Loucy (cell line): ENCODE data around the gene GPC2.

Experiments used
- H2AFZ ChIP-seq: fragments of 200-600 bp; sonication (generic); 2 replicates; pipeline ENCODE4 v1.6.0; 2016; ENCODE audit warnings: antibody characterized with exemption, mild to moderate bottlenecking, low read length, moderate library complexity
- H3F3A ChIP-seq: fragments of 200-600 bp; 2 replicates; pipeline ENCODE4 v1.6.0; 2016; ENCODE audit warnings: antibody characterized with exemption, low read depth, mild to moderate bottlenecking
- H3K27me3 ChIP-seq: fragments of 200-600 bp; sonication (generic); 2 replicates; pipeline ENCODE4 v1.6.1; 2014; ENCODE audit warnings: low read length, mild to moderate bottlenecking; ENCODE audit not compliant: insufficient read depth, poor library complexity, severe bottlenecking
- H3K36me3 ChIP-seq: fragments of 200-600 bp; sonication (generic); 2 replicates; pipeline ENCODE4 v1.6.1; 2016; ENCODE audit warnings: low read length; ENCODE audit not compliant: insufficient read depth
- H3K4me1 ChIP-seq: fragments of 200-600 bp; sonication (generic); 2 replicates; pipeline ENCODE4 v1.5.1; 2014; ENCODE audit warnings: low read length, mild to moderate bottlenecking; ENCODE audit not compliant: insufficient read depth, poor library complexity, severe bottlenecking
- H3K4me2 ChIP-seq: fragments of 200-600 bp; sonication (generic); 2 replicates; pipeline ENCODE4 v1.6.0; 2014; ENCODE audit warnings: antibody characterized with exemption, low read length, low read depth, mild to moderate bottlenecking; ENCODE audit not compliant: poor library complexity, severe bottlenecking
- H3K4me3 ChIP-seq: fragments of 200-600 bp; sonication (generic); 2 replicates; pipeline ENCODE4 v1.5.1; 2014; ENCODE audit warnings: low read length, mild to moderate bottlenecking, mixed read lengths; ENCODE audit not compliant: poor library complexity, severe bottlenecking
- H3K79me2 ChIP-seq: fragments of 200-600 bp; sonication (generic); 2 replicates; pipeline ENCODE4 v1.6.1; 2014; ENCODE audit warnings: low read length; ENCODE audit not compliant: insufficient read depth
- H3K9ac ChIP-seq: fragments of 200-600 bp; sonication (generic); 2 replicates; pipeline ENCODE4 v1.6.0; 2014; ENCODE audit warnings: mild to moderate bottlenecking, low read depth, low read length, moderate library complexity; ENCODE audit not compliant: poor library complexity, severe bottlenecking
- H3K9me2 ChIP-seq: fragments of 200-600 bp; sonication (generic); replicated peaks from 2 replicates; pipeline ENCODE4 v1.6.1; 2016; ENCODE audit warnings: low read depth, low read length, mixed read lengths
- H3K9me3 ChIP-seq: fragments of 200-600 bp; sonication (generic); 2 replicates; pipeline ENCODE4 v1.6.1; 2014; ENCODE audit warnings: mild to moderate bottlenecking, antibody characterized with exemption, low read length, low read depth; ENCODE audit not compliant: insufficient read depth
- H4K20me1 ChIP-seq: fragments of 200-600 bp; sonication (generic); 2 replicates; pipeline ENCODE4 v1.6.0; 2014; ENCODE audit warnings: antibody characterized with exemption, low read length, mild to moderate bottlenecking; ENCODE audit not compliant: insufficient read depth, poor library complexity, severe bottlenecking
- EZH2phosphoT487 ChIP-seq: fragments of 200-600 bp; IDR thresholded peaks from 2 replicates; pipeline ENCODE4 v1.6.1; 2018; ENCODE audit warnings: antibody characterized with exemption, mild to moderate bottlenecking, moderate library complexity, borderline replicate concordance
- TF ChIP-seq, protein P1 (sequence below): fragments of 200-600 bp; sonication (generic); conservative IDR thresholded peaks from 2 replicates; pipeline ENCODE4 v1.5.1; 2014; ENCODE audit warnings: mild to moderate bottlenecking, antibody characterized with exemption, low read length

GPC2 gene

DNA sequence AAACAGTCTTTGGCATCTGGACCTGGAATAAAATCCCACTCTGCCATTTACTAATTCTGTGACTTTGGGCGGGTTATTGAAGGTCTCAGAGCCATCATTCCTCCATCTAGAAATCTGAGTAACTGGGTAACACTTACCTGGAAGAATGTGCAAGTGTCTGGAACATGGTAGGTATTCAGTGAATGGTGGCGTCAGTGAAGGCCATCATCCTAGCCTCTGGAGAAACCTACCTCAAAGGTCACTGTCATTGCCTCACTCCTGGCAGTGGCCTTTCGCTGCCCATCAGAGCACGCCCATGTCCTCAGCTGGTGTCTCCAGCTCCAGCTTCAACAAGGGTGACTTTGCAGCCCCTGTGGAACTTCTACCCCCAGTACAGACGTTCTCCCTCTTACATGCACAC lies 13.3 kb downstream of the GPC2 start:
- peaks cover 4% of the 10 kb centered on the region for H3K79me2 ChIP-seq
- no peaks in the 10 kb centered on the region for H3K36me3 ChIP-seq
- H3K4me1 ChIP-seq, result peaks cover 9% of the 10 kb centered on the region
- TF ChIP-seq, protein P1, sequence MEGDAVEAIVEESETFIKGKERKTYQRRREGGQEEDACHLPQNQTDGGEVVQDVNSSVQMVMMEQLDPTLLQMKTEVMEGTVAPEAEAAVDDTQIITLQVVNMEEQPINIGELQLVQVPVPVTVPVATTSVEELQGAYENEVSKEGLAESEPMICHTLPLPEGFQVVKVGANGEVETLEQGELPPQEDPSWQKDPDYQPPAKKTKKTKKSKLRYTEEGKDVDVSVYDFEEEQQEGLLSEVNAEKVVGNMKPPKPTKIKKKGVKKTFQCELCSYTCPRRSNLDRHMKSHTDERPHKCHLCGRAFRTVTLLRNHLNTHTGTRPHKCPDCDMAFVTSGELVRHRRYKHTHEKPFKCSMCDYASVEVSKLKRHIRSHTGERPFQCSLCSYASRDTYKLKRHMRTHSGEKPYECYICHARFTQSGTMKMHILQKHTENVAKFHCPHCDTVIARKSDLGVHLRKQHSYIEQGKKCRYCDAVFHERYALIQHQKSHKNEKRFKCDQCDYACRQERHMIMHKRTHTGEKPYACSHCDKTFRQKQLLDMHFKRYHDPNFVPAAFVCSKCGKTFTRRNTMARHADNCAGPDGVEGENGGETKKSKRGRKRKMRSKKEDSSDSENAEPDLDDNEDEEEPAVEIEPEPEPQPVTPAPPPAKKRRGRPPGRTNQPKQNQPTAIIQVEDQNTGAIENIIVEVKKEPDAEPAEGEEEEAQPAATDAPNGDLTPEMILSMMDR, result no peak
- TF ChIP-seq EZH2phosphoT487, result no peak
- no peaks in the 10 kb centered on the region for H3K9me3 ChIP-seq
- H3K9me2 ChIP-seq, result no peaks in the 10 kb centered on the region
- no peak overlapping the region for H3K4me3 ChIP-seq
- no peaks in the 10 kb centered on the region for H3K27me3 ChIP-seq
- no peaks in the 10 kb centered on the region for H4K20me1 ChIP-seq
- no peak overlapping the region for H3K4me2 ChIP-seq
- no peak overlapping the region for H3K9ac ChIP-seq
- no peaks in the 10 kb centered on the region for H3F3A ChIP-seq
- no peak overlapping the region for H2AFZ ChIP-seq

DNA sequence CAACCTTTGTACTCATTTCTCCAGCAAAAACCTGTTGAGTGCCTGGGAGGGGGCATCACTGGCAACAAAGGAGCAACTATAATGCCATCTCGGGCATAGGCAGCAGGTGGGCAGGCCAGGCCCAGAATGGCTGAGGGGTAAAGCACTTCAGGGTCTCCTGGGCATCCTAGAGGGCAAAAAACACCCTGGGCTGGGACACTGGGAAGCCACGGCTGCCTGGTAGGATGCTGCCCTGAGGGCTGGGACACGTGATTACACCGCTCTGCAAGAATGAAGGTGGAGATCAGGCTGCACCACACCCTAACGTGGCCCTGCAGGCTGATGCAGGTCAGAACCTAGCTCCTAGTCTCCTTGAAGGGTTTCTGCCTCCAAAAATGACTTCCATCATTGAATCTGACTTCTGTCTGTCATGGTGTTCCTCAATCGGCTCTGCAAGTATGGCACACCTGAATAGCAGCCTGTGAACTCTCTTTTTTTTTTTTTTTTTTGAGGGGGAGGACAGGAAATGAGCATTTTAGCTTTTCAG lies 14.1 kb downstream of the GPC2 start:
- Histone ChIP-seq H2AFZ (no peak overlapping the region), H3K27me3 (no peaks in the 10 kb centered on the region), H3K4me2 (no peak overlapping the region), H3K9me3 (no peaks in the 10 kb centered on the region), H3K9me2 (no peaks in the 10 kb centered on the region), H4K20me1 (peaks cover 4% of the 10 kb centered on the region), H3K4me3 (no peak overlapping the region), H3K36me3 (no peaks in the 10 kb centered on the region), H3K79me2 (peaks cover 10% of the 10 kb centered on the region), H3K4me1 (peaks cover 8% of the 10 kb centered on the region), H3K9ac (no peak overlapping the region), H3F3A (no peaks in the 10 kb centered on the region)
- TF ChIP-seq EZH2phosphoT487, result no peak
- TF ChIP-seq, protein P1, result no peak

DNA sequence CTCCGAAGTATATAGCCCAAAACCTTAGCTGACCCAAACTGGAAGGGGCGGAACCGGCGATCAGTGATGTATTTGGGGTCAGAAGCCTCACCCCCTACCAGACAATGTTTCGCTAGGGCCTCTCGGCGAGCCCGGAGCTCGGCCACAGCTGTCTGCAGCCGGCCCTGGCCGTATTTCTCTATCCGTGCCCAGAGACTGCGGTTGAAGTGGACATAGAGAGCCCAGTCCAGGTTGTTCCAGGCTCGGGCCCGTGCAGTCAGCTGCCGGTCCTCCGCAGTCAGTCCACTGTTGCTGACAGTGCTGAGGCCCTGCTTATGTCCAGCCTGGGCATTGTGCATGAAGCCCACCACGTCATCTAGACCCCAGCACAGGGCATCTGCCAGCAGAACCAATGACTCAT lies 17.1 kb downstream of the GPC2 start:
- H3K9me2 ChIP-seq, result no peaks in the 10 kb centered on the region
- H2AFZ ChIP-seq, result no peak overlapping the region
- peaks cover 19% of the 10 kb centered on the region for H3K4me1 ChIP-seq
- H3F3A ChIP-seq, result no peaks in the 10 kb centered on the region
- peaks cover 12% of the 10 kb centered on the region for H4K20me1 ChIP-seq
- peaks cover 24% of the 10 kb centered on the region for H3K79me2 ChIP-seq
- TF ChIP-seq EZH2phosphoT487, result no peak
- TF ChIP-seq, protein P1, result no peak
- H3K4me2 ChIP-seq, result no peak overlapping the region
- no peaks in the 10 kb centered on the region for H3K9me3 ChIP-seq
- H3K27me3 ChIP-seq, result no peaks in the 10 kb centered on the region
- H3K4me3 ChIP-seq, result no peak overlapping the region
- H3K36me3 ChIP-seq, result peaks cover 2% of the 10 kb centered on the region; the same call in 1 of the 2 replicates
- no peak overlapping the region for H3K9ac ChIP-seq
